Measurements from ENCODE around the gene MEIKIN.
"Not testable (repeated sequence)": the region's sequence is repeated elsewhere in the genome, so short reads cannot be mapped to it uniquely, and the experiment has no call there.

The MEIKIN gene

DNA sequence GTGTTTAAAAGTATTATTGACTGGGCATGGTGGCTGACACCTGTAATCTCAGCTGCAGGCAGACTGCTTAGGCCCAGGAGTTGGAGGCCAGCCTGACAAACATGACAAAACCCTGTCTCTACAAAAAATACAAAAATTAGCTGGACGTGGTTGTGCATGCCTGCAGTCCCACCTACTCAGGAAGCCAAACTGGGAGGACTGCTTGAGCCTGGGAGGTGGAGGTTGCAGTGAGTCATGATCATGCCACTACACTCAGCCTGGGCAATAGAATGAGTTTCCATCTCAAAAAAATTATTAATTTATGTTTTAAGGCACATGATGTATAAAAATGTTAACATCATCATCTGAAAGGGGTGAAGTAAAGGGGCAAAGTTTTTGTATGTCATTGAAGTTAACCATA, 98.9 kb downstream of the MEIKIN start:
- no peaks in the 10 kb centered on the region for H3K27me3 ChIP-seq (ENCODE audit: low read depth, low read length)
- no peaks in the 10 kb centered on the region for H4K20me1 ChIP-seq (ENCODE audit: insufficient read depth, low read length)
- H3K27ac ChIP-seq (ENCODE audit: low read length): no peak overlapping the region
- H2AFZ ChIP-seq (ENCODE audit: low read depth, low read length): no peak overlapping the region
- no peak for TF ChIP-seq EZH2phosphoT487 (IDR thresholded peaks at IDR 0.05; ENCODE audit: low read depth)
- TF ChIP-seq, protein P1, sequence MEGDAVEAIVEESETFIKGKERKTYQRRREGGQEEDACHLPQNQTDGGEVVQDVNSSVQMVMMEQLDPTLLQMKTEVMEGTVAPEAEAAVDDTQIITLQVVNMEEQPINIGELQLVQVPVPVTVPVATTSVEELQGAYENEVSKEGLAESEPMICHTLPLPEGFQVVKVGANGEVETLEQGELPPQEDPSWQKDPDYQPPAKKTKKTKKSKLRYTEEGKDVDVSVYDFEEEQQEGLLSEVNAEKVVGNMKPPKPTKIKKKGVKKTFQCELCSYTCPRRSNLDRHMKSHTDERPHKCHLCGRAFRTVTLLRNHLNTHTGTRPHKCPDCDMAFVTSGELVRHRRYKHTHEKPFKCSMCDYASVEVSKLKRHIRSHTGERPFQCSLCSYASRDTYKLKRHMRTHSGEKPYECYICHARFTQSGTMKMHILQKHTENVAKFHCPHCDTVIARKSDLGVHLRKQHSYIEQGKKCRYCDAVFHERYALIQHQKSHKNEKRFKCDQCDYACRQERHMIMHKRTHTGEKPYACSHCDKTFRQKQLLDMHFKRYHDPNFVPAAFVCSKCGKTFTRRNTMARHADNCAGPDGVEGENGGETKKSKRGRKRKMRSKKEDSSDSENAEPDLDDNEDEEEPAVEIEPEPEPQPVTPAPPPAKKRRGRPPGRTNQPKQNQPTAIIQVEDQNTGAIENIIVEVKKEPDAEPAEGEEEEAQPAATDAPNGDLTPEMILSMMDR (IDR thresholded peaks at IDR 0.05; ENCODE audit: low read depth, low read length): no peak
- no peak overlapping the region for H3K9ac ChIP-seq (ENCODE audit: low read length)
- H3K4me2 ChIP-seq (ENCODE audit: low read length): no peak overlapping the region
- H3K4me3 ChIP-seq (ENCODE audit: low read length): no peak overlapping the region
- H3K9me3 ChIP-seq (ENCODE audit: insufficient read depth, low read length): peaks cover 6% of the 10 kb centered on the region; the same call in 1 of the 2 replicates
- no peaks in the 10 kb centered on the region for H3K36me3 ChIP-seq (replicated peaks; ENCODE audit: low read depth, low read length)
- H3K79me2 ChIP-seq (ENCODE audit: low read length): no peaks in the 10 kb centered on the region
- H3K4me1 ChIP-seq (ENCODE audit: low read length): peaks cover 5% of the 10 kb centered on the region

GRCh38 chr5:131845828-131846227, 99.6 kb downstream of the MEIKIN start:
- H3K4me1 ChIP-seq (ENCODE audit: low read length): peaks cover 5% of the 10 kb centered on the region
- no peaks in the 10 kb centered on the region for H4K20me1 ChIP-seq (ENCODE audit: insufficient read depth, low read length)
- no peak overlapping the region for H2AFZ ChIP-seq (ENCODE audit: low read depth, low read length)
- no peak overlapping the region for H3K27ac ChIP-seq (ENCODE audit: low read length)
- H3K36me3 ChIP-seq (replicated peaks; ENCODE audit: low read depth, low read length): no peaks in the 10 kb centered on the region
- peaks cover 6% of the 10 kb centered on the region; the same call in 1 of the 2 replicates for H3K9me3 ChIP-seq (ENCODE audit: insufficient read depth, low read length)
- no peak overlapping the region for H3K4me2 ChIP-seq (ENCODE audit: low read length)
- H3K4me3 ChIP-seq (ENCODE audit: low read length): no peak overlapping the region
- H3K27me3 ChIP-seq (ENCODE audit: low read depth, low read length): no peaks in the 10 kb centered on the region
- TF ChIP-seq, protein P1 (IDR thresholded peaks at IDR 0.05; ENCODE audit: low read depth, low read length): no peak
- H3K9ac ChIP-seq (ENCODE audit: low read length): no peak overlapping the region
- H3K79me2 ChIP-seq (ENCODE audit: low read length): no peaks in the 10 kb centered on the region

- not testable (repeated sequence) for H3K4me1 ChIP-seq (ENCODE audit: low read length); H4K20me1 ChIP-seq (ENCODE audit: insufficient read depth, low read length); H3K27me3 ChIP-seq (ENCODE audit: low read depth, low read length); H3K79me2 ChIP-seq (ENCODE audit: low read length); H3K9ac ChIP-seq (ENCODE audit: low read length); H2AFZ ChIP-seq (ENCODE audit: low read depth, low read length); H3K4me3 ChIP-seq (ENCODE audit: low read length); H3K36me3 ChIP-seq (replicated peaks; ENCODE audit: low read depth, low read length); H3K9me3 ChIP-seq (ENCODE audit: insufficient read depth, low read length); H3K27ac ChIP-seq (ENCODE audit: low read length); H3K4me2 ChIP-seq (ENCODE audit: low read length)
Observed at GRCh38 chr5:131842971-131843370, 102.5 kb downstream of the MEIKIN start.

GRCh38 chr5:131832702-131833101, 112.8 kb downstream of the MEIKIN start:
- not testable (repeated sequence) for H3K36me3 ChIP-seq (replicated peaks; ENCODE audit: low read depth, low read length); H3K79me2 ChIP-seq (ENCODE audit: low read length); H3K27me3 ChIP-seq (ENCODE audit: low read depth, low read length); H4K20me1 ChIP-seq (ENCODE audit: insufficient read depth, low read length); H3K4me2 ChIP-seq (ENCODE audit: low read length); H3K4me1 ChIP-seq (ENCODE audit: low read length); H2AFZ ChIP-seq (ENCODE audit: low read depth, low read length); H3K4me3 ChIP-seq (ENCODE audit: low read length); H3K9me3 ChIP-seq (ENCODE audit: insufficient read depth, low read length); H3K27ac ChIP-seq (ENCODE audit: low read length); H3K9ac ChIP-seq (ENCODE audit: low read length)

- no peaks in the 10 kb centered on the region for H3K79me2 ChIP-seq (ENCODE audit: low read length)
- H3K4me1 ChIP-seq (ENCODE audit: low read length): no peaks in the 10 kb centered on the region
- no peak overlapping the region for H2AFZ ChIP-seq (ENCODE audit: low read depth, low read length)
- no peak overlapping the region for H3K27ac ChIP-seq (ENCODE audit: low read length)
- no peaks in the 10 kb centered on the region for H3K27me3 ChIP-seq (ENCODE audit: low read depth, low read length)
- no peaks in the 10 kb centered on the region for H3K9me3 ChIP-seq (ENCODE audit: insufficient read depth, low read length)
- H3K4me2 ChIP-seq (ENCODE audit: low read length): no peak overlapping the region
- H4K20me1 ChIP-seq (ENCODE audit: insufficient read depth, low read length): no peaks in the 10 kb centered on the region
- no peaks in the 10 kb centered on the region for H3K36me3 ChIP-seq (replicated peaks; ENCODE audit: low read depth, low read length)
- H3K9ac ChIP-seq (ENCODE audit: low read length): no peak overlapping the region
- no peak for TF ChIP-seq EZH2phosphoT487 (IDR thresholded peaks at IDR 0.05; ENCODE audit: low read depth)
- TF ChIP-seq, protein P1 (IDR thresholded peaks at IDR 0.05; ENCODE audit: low read depth, low read length): no peak
- no peak overlapping the region for H3K4me3 ChIP-seq (ENCODE audit: low read length)
Observed at GRCh38 chr5:131825404-131826013, 120.0 kb downstream of the MEIKIN start.
